Measurements from ENCODE around the gene TMEM158. TPM values are rescaled to one million over a fixed set of nuclear protein-coding genes. Genes with fewer than 3 reads are reported as not detected.

Gene TMEM158
- total RNA-seq, 1 donor from 2014 or later = 1.2 TPM

DNA sequence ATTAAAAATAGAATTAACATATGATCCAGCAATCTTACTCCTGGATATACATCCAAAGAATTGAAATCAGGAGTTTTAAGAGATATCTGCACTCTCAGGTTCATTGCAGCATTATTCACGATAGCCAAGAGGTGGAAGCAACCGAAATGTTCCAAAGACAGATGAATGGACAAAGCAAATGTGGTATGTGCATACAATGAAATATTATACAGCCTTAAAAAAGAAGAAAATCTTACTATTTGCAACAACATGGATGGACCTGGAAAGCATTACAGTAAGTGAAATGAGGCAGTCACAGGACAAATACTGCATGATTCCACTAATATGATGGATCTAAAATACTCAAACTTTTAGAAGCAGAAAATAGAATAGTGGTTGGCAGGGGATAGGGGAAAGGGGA lies 9.3 kb upstream of the TMEM158 start:
- Histone ChIP-seq H3K4me1 (no peaks in the 10 kb centered on the region), H3K27me3 (no peaks in the 10 kb centered on the region), H3K36me3 (no peaks in the 10 kb centered on the region), H3K9me3 (no peaks in the 10 kb centered on the region), H3K27ac (no peak overlapping the region), H3K4me3 (no peak overlapping the region)
- intact Hi-C loops (cut with DNase I) = no loop called here
- DNase-seq (ENCODE audit: extremely low spot score in 2 of 2) = no peak
- TF ChIP-seq POLR2A (IDR thresholded peaks at IDR 0.05) (no peak), POLR2AphosphoS5 (IDR thresholded peaks at IDR 0.05; ENCODE audit: insufficient read depth in 1 of 2, low read depth in 1 of 2) (no peak)
- TF ChIP-seq, protein P1, sequence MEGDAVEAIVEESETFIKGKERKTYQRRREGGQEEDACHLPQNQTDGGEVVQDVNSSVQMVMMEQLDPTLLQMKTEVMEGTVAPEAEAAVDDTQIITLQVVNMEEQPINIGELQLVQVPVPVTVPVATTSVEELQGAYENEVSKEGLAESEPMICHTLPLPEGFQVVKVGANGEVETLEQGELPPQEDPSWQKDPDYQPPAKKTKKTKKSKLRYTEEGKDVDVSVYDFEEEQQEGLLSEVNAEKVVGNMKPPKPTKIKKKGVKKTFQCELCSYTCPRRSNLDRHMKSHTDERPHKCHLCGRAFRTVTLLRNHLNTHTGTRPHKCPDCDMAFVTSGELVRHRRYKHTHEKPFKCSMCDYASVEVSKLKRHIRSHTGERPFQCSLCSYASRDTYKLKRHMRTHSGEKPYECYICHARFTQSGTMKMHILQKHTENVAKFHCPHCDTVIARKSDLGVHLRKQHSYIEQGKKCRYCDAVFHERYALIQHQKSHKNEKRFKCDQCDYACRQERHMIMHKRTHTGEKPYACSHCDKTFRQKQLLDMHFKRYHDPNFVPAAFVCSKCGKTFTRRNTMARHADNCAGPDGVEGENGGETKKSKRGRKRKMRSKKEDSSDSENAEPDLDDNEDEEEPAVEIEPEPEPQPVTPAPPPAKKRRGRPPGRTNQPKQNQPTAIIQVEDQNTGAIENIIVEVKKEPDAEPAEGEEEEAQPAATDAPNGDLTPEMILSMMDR (IDR thresholded peaks at IDR 0.05) = no peak

DNA sequence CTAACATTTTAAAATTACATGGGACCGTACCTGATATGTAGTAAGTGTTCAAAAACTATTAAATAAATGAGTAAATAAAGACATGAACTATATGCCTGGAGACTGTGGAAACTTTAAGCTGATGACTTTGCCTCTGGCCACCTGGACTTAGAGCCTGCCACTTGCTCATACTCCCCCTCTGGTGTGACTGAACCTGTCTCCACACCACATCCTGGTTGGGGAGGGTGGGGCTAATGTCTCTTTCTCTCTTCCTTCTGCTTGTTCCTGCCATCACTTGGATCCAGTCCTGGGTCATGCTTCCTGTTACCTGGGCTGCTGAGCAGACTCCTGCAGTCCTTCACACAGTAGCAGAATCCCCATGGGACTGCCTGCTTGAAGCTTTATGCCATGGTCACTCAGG lies 8.2 kb upstream of the TMEM158 start:
- TF ChIP-seq POLR2AphosphoS5 (IDR thresholded peaks at IDR 0.05; ENCODE audit: insufficient read depth in 1 of 2, low read depth in 1 of 2) (no peak), POLR2A (IDR thresholded peaks at IDR 0.05) (no peak)
- TF ChIP-seq, protein P1 (IDR thresholded peaks at IDR 0.05) = no peak
- Histone ChIP-seq H3K36me3 (no peaks in the 10 kb centered on the region), H3K4me3 (no peak overlapping the region), H3K27ac (no peak overlapping the region), H3K4me1 (no peaks in the 10 kb centered on the region), H3K9me3 (no peaks in the 10 kb centered on the region), H3K27me3 (no peaks in the 10 kb centered on the region)
- DNase-seq (ENCODE audit: extremely low spot score in 2 of 2) = no peak
- intact Hi-C loops (cut with DNase I) = no loop called here

DNA sequence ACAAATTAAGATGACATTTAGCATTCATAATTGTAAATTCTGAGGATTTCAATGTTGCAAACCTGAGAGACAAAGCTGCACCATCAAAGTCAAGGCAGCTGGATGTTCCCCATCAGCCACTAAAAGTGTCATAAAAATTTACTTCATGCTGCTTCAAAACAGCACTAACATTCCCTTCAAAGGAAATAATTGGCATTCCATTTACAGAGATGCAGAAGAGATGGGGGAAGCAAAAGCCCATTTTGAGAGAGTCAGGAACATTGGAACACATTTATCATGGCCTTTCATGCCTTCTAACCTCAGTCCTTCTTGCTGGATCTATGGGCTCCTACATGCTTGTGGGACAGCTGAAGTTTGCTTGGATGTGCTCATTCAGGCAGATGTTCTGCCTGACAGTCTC lies 6.4 kb upstream of the TMEM158 start:
- TF ChIP-seq POLR2AphosphoS5 (IDR thresholded peaks at IDR 0.05; ENCODE audit: insufficient read depth in 1 of 2, low read depth in 1 of 2) = no peak
- no peak for TF ChIP-seq POLR2A (IDR thresholded peaks at IDR 0.05)
- TF ChIP-seq, protein P1 (IDR thresholded peaks at IDR 0.05) = no peak
- H3K27me3 ChIP-seq = no peaks in the 10 kb centered on the region
- H3K27ac ChIP-seq = no peak overlapping the region
- intact Hi-C loops (cut with DNase I) = no loop called here
- H3K36me3 ChIP-seq = no peaks in the 10 kb centered on the region
- no peak overlapping the region for H3K4me3 ChIP-seq
- no peak for DNase-seq (ENCODE audit: extremely low spot score in 2 of 2)
- no peaks in the 10 kb centered on the region for H3K9me3 ChIP-seq
- no peaks in the 10 kb centered on the region for H3K4me1 ChIP-seq

DNA sequence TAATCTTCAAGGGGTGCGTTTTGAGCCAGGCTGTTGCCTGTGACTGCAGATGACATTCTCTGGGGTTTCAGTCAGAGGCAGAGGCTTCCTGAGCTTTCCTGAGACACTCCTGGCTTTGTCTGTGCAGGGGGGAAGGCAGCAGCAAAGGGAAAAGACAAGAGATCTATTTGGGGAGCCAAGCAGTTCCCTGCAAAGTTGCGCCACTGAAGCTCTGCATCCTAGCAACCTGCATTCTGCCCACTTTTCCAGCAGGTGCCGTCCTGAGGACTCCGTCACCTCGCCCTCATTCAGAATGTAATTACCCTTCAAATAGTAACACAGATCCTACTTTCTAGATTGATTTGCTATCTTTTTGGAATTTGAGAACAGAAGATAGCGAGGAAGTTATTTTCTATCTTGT lies 1.9 kb upstream of the TMEM158 start:
- intact Hi-C loops (cut with DNase I) = loop anchor here (10.0 kb wide), 2 partner anchors 277 to 427 kb away; no protein-coding TSS in a partner anchor
- H3K36me3 ChIP-seq = no peaks in the 10 kb centered on the region
- no peak for DNase-seq (ENCODE audit: extremely low spot score in 2 of 2)
- H3K9me3 ChIP-seq = no peaks in the 10 kb centered on the region
- H3K27ac ChIP-seq = no peak overlapping the region
- no peaks in the 10 kb centered on the region for H3K27me3 ChIP-seq
- H3K4me1 ChIP-seq = peaks cover 18% of the 10 kb centered on the region
- H3K4me3 ChIP-seq = no peak overlapping the region
- TF ChIP-seq, protein P1 (IDR thresholded peaks at IDR 0.05) = no peak
- TF ChIP-seq POLR2A (IDR thresholded peaks at IDR 0.05) = no peak
- no peak for TF ChIP-seq POLR2AphosphoS5 (IDR thresholded peaks at IDR 0.05; ENCODE audit: insufficient read depth in 1 of 2, low read depth in 1 of 2)

DNA sequence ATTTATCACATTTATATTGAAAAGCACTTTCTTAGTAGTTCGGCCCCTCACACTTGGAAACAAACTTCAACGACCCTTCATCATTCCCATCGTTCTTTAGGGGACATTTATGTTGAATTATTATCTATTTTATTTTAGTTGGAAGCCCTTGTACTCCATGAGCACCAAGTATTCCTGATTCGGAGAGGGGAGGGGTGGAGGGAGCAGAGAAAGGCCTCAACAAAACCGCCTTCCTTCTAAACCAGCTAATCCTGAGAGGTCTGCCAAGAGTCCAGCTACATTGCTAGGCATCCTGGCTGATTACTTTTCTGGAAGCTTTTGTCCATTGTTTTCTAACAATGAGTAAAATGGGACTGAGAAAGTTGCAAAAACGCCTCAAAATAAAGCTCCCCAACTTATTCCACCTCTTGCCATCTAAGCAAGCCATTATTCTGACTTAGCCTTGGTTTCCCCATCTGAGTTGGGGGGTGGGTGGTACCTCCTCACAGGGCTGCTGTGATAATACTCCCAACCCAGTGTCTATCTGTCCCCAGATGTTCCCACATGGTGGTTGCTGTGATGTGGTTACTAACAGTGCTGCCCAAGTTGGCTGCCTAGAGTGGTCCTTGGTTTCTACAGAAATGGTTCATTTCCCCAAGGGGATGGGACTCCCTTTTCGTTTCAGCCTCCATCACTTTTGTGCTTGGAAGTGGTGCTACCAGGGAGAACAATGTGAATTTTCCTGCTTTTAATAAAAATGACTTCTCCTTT lies 1.2 kb upstream of the TMEM158 start:
- DNase-seq (ENCODE audit: extremely low spot score in 2 of 2) = no peak
- H3K27me3 ChIP-seq = no peaks in the 10 kb centered on the region
- intact Hi-C loops (cut with DNase I) = loop anchor here (10.0 kb wide), 2 partner anchors 278 to 428 kb away; no protein-coding TSS in a partner anchor
- no peak for TF ChIP-seq POLR2AphosphoS5 (IDR thresholded peaks at IDR 0.05; ENCODE audit: insufficient read depth in 1 of 2, low read depth in 1 of 2)
- no peak for TF ChIP-seq POLR2A (IDR thresholded peaks at IDR 0.05)
- TF ChIP-seq, protein P1 (IDR thresholded peaks at IDR 0.05) = no peak
- peaks cover 18% of the 10 kb centered on the region for H3K4me1 ChIP-seq
- no peaks in the 10 kb centered on the region for H3K36me3 ChIP-seq
- H3K4me3 ChIP-seq = no peak overlapping the region
- H3K27ac ChIP-seq = peak overlapping the region; percentile 34
- no peaks in the 10 kb centered on the region for H3K9me3 ChIP-seq

Measured in vagina (tissue), 2 donors.